ENCODE data around the gene QRSL1.
"Not testable (repeated sequence)": the region's sequence is repeated elsewhere in the genome, so short reads cannot be mapped to it uniquely, and the experiment has no call there.

Gene QRSL1

DNA sequence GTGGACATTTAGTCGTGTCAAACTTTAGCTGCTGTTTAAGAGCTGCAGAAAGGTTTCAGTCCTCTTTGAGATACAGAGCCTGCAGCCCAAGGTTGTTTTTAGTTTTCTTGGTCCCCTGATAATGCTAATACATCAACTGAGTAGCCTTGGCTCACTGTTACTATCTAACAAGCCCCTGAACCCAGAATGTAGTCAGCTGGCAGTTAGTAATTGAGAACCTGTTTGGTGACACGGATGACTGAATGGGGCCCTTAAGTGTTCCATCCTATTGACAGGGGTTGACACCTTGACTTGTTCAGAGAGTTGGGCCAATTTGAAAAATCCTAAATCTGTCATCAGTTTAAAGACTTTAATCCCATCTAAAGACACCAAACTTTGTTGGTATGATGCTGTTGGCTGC is 2.9 kb upstream of the QRSL1 start:
- DNase-seq = no peak

DNA sequence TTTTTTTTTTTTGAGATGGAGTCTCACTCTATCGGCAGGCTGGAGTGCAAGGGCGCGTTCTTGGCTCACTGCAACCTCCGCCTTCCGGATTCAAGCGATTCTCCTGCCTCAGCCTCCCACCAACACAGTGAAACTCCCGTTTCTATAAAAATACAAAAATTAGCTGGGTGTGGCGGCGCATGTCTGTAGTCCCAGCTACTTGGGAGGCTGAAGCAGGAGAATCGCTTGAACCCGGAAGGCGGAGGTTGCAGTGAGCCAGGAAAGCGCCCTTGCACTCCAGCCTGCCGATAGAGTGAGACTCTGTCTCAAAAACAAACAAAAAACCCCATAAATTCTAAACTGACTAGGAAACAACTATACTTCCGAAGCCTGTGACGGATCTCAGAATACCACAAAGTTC is 1.6 kb upstream of the QRSL1 start:
- DNase-seq = not testable (repeated sequence)

DNA sequence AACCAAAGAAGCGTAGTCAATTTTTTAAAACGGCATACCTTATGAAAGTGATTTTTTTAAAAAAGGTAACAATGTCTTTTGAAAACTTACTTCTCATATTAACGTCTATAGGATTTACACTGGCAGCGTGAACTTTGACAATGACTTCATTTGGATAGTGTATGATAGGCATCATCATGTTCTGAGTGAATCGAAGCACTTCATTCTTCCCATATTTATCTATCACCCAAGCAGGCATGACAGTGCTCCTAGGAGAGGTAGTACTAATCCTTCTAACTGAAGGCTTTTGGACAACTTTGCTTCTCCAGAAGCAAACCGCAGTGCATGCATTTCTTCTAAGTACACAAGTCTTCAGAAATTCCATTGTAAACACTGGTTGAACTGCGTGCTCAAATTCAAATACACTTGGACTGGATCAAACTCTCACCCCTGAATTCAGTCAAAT is 698 bp upstream of the QRSL1 start:
- peak; percentile 28 for DNase-seq

DNA sequence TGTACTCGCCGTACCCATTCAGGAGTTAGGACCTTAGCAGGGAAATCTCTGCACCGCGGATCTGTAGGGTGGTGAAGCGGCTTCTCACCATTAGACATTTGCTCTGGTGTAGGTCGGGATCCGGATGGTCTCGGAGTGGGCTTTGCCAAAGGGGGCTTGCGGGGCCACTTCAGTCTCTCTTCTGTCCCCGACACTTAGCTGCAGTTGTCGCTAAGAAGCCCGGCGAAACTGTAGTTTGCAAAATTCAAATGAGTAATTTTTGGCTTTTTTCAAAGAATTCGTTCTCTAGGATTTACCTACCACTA is 433 bp downstream of the QRSL1 start:
- DNase-seq = no peak

DNA sequence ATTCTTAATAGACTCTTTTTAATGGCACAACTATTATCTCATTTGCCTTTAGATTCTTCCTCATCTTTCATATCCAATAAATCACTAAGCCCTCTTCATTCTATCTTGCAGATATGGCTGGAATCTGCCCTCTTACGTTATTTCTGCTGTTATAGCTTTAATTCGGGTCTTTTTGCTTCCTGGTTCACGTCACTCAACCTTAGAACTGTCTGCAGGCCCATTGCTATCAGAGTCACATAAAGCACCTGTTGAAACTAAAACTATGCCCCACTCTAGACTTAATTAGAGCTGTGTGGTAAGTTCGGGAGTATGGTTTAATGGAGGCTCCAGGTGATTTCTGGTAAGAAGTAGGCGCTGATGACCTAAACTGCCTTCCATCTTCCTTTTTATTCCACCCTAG is 988 bp downstream of the QRSL1 start:
- DNase-seq = peak; percentile 28

DNA sequence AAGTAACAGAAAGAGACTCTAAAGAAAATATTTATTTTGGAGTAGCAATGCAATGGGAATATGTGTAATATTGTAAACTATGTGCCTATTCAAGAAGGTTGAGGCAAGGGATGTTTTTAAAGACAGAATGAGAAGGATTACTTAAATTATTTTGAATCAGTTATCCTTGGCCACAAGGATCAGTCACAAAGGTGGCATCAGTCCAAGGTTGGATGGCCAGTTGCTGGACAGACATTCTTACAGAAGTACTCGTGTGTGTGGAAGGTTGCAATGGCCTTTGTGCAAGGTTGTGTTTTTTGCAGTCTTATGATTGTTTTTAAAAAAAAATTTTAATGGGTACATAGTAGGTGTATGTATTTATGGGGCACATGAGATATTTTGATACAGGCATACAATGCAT is 2.0 kb downstream of the QRSL1 start:
- no peak for DNase-seq

DNA sequence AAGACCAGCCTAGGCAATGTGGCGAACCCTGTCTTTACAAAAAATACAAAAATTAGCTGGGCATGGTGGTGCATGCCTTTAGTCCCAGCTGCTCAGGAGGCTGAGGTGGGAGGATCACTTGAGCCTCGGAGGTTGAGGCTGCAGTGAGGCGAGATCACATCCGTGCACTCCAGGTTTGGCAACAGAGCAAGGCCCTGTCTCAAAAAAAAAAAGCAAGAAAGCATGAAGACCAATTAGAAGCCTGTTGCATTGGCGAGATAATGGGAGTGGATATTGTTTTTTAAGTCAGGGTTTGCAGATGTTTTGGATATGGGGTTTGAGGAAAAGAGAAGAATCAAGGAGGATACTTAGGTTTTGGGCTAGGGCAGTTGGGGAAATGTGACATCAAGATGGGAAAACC is 5.2 kb downstream of the QRSL1 start:
- no peak for DNase-seq

DNA sequence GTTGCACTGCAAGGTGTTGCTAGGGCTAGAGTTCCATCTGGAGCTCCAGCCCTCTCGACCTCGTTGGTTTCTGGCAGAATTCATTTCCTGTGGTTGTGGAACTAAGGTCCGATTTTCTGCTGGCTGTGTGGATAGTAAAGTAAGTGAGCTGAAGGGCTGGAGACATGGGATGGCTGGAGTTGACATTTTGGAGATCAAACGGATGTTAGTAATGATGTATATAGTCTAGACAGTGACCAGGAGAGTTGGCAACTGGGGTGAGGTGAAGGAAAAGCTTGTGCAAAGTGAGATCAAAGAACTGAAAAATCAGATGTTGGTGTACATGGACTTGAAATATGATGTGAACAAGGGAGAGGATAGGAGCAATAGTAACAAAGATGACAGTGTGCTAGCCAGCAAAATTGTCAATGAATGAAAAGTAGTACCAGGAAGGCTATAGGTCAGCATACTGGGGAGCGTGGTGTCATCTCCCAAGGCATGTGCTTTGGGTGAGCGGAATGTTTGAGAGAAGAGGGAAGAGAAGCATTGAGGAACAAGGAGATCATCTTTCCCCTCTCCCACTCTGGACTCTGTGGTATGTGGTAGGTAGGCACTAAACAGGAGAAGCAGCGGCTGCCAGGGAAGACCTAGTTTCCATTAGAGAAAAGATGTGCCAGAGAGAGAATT is 7.8 kb downstream of the QRSL1 start:
- no peak for DNase-seq

DNA sequence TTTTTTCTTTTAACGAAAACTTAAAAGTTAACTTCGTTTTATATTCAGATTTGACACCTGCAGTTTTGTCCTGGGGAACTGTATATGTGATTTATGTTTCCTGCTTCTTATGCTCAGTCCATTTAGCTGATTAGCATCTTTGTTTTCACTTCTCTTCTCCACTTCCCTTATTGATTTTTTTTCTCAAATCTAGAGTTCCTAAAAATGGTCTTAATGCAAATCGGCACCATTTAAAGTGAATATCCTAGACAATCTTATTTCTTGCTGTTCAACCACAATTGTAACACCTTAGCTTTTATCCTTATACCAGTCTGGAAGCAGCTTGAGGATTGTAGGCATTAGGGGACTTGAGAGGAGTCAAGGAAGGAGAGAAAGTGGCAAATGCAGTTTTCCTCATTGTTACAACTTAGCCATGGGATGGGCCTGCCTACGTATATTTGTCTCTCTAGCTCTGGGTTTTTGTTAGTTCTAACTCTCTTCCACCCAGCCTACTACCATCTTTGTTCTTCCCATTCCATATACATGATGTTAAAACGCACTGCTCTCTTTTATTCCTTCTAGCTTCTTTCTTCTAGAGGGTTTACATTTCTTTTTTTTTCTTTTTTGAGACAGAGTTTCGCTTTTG is 8.5 kb downstream of the QRSL1 start:
- DNase-seq = peak; percentile 41

DNA sequence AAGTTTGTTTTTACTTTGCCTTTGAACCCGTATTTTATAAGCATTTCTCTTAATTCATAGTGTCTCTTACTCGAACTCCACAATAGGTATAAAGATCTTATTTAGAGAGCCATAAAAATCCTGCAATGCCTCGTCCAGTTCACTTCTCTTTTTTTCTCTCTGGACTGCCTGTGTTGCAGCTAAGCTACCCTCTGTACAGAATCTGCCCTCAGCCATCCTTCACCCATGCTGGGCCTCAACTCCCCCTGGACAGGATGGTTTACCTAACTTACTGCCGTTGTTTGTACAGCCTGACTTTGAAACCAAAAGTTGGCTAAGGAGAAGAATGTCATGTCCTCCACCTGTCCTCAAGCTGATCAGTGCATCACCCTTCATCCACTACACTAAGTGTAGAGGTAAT is 10.4 kb downstream of the QRSL1 start:
- no peak for DNase-seq

DNA sequence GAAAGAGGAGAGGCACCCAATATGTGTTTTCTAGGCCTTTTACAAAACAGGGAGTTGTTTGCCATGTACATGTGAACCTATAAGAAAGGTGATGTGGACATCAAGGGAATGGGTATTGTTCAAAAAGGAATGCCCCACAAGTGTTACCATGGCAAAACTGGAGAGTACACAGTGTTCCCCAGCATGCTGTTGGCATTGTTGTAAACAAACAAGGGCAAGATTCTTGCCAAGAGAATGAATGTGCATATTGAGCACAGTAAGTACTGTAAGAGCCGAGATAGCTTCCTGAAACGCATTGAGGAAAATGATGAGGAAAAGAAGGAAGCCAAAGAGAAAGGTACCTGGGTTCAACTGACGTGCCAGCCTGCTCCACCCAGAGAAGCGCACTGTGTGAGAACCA is 13.1 kb downstream of the QRSL1 start:
- DNase-seq = no peak

DNA sequence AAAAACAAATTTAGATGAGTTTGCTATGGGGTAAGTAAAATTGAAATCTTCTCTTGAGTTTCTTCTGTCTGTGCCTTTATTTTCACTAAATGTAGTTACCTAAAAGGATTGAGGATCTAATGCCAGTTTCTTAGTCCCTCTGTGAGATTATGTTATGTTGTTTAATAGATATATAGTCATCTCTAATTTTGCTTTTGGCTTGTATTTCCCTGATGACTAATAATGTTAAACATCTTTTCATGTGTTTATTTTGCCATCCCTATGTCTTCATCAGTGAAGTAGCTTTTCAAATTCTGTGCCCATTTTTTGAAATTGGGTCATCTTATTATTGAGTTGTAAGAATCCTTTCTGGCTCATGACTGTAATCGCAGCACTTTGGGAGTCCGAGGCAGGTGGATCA is 13.7 kb downstream of the QRSL1 start:
- DNase-seq = no peak

DNA sequence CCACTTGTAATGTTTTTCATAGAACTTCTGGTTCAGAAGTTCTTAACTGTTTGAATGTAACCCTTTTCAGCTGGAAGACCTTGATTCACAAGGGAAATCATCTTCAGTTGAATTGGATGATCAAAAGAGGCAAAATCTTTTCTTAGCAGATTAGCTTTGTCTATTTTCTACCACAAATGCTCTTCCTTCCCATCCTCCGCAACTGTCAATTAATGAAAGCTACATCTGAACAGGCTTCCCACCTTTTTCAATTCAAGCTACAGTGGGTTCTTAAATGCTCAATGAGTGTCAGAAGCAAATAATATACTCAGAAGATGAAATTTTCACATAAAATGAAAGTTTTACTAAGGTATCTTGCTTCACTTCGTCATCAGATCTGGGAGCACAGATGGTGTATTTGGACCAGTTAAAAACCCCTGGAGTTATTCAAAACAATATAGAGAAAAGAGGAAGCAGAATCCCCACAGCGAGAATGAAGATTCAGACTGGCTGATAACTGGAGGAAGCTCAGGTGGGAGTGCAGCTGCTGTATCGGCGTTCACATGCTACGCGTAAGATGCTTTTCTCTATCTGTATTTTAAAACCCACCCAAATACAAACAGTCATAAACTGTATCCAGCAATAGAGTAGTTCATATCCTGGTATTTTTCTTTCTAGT is 19.4 kb downstream of the QRSL1 start:
- DNase-seq = peak; percentile 25

DNA sequence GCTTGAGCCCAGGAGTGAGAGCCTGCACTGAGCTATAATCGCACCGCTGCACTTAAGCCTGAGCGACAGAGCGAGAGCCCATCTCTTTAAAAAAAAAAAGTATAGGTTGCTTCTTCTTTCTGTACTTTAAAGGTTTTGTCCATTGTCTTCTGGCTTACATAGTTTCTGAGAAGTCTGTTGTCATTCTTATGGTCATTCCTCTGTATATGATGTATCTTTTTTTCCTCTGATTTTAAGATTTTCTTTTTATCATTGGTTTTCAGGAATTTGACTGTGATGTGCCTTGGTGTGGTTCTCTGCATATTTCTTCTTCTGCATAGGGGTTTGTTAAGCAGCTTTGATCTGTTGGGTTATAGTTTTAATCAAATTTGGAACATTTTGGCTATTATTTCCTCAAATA is 29.1 kb downstream of the QRSL1 start:
- peak; percentile 29 for DNase-seq

DNA sequence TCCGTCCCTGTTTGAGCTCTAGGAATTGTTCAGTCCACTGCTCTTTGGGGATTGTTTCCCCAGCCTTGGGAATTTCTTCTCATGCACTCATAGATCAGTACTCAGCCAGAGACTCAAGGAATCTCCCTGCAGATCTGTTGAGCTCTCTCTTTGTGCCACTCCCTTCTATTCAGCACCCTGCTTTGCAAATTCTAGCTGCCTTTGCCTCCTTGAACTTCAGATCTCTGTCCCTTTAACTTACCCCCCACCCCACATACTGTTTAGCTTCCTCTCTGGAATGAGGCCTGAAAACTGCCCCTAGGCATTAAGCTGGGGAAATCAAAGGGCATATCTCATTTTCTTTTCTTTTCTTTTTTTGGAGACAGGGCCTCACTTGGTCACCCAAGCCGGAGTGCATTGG is 30.5 kb downstream of the QRSL1 start:
- no peak for DNase-seq

DNA sequence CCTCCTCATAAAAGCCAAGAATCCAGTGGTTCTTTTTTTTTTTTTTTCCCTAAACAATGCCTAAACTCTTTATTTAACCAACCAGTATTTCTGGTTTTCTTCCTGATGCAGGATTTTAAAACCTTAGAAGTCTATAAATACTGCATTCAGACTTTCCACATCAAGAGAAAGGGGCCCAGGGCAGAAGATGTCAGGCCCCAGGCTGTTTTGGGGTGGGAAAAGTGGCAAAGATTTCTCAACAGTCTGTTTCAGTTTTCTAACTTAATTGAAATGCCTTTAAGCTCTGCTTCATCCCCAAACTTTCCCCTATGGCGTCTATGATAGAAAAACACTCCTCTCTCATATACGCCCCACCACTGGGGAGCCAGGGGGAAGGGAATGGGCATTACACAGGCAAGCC is 33.1 kb downstream of the QRSL1 start:
- DNase-seq = no peak

DNA sequence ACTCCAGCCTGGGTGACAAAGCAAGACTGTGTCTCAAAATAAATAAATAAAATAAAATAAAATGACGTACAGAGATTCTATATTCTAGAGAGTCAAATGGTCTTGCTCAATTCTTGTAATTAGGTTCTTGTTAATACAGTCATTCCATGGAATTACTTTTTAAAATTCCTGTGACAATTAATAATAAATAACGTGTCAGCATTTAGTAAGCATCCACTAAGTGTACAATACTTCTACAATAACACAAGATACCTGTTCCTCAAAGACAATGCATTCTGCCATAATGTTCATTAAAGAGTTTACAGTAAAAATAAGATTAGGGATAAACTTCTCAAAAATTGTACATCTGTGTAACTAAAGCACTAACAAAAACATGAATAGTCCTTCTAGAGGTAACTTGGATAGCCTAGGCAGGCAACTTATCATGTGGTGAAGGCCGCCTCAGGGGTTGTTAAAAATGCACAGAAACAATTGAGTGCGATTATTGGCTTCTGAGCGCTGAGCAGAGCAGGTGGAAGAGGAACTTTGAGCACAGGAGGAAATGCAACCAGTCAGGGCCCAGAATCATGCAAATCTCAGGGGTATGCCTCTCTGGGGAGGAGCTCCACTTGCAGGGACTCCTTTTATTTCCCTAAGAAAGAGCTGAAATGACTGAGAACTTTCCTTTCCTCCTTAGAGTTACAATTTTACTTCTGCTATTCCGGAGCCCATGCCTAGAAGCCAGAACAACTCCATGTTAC is 37.1 kb downstream of the QRSL1 start:
- DNase-seq = peak; percentile 8

DNA sequence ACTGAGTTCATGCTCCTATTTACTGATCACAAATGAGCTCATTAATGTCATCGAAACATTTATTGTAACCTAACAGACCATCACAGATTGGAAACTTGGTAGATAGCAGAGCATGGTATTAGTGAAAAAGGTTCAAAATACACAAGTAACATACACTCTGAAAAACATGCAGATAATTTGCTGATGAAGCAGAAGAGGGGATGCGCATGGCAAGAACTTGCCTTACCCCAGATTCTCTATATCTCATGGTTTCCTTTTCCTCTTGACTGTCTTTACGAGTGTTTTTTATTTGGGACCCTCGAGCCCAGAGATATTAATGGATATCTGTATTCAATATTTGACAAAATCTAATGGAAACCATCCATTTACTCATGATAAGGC is 37.6 kb downstream of the QRSL1 start:
- DNase-seq = no peak

DNA sequence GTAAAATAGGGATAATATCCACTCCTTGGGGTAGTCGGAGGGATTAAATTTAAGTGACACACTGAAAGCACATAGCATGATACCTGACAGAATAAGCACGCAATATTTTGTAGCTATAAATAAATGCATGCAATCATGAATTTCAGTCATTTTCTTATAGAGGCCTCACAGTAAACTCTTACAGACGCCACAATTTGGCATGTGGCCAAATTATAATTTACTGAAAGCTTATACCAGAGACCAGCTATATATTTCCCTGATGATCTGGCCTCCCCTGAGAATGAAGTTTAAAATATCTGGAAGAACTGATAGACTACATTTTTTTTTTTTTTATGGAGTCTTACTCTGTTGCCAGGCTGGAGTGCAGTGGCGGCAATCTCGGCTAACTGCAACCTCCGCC is 40.9 kb downstream of the QRSL1 start:
- peak; percentile 6 for DNase-seq

DNA sequence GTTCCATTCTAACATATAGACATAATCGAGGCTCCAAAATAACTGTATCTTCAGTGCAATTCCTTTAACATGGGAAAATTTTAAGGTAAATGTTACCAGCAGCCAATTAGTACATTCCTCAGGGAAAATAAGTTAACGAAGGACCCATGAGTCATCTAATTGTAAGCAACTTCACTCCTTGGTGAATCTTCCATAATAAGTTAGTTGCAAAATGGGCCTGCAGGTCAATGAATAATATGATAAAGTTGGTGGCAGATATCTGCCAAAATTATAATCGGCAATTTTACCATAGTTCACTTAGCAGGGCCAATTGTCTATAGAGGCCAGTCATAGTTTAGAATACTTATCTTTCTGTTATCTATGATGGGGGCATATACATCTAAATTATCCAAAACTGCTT is 42.3 kb downstream of the QRSL1 start:
- no peak for DNase-seq

DNA sequence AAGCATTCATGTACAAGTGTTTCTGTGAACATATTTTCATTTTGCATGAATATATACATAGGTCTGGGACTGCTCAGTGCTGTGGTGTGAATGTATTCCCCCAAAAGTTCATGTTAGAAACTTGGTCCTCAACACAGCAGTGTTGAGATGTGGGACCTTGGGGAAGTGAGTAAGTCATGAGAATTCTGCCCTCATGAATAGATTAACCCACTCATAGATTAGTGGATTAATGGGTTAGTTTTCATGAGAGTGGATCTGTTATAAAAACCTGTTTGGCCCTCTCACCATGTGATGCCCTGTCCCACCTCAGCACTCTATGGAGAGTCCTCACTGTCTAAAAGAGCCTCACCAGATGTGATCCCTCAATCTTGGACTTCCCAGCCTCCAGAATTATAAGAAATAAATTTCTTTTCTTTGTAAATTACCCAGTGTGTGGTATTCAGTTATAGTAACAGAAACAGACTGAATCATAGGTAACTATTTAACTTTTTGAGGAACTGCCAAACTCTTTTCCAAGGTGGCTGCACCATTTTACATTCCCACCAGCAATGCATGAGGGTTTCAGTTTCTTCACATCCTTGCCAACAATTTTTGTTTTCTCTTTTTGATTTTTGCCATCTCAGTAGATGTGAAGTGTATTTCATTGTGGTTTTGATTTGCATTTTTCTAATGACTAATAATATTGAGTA is 45.3 kb downstream of the QRSL1 start:
- no peak for DNase-seq

DNA sequence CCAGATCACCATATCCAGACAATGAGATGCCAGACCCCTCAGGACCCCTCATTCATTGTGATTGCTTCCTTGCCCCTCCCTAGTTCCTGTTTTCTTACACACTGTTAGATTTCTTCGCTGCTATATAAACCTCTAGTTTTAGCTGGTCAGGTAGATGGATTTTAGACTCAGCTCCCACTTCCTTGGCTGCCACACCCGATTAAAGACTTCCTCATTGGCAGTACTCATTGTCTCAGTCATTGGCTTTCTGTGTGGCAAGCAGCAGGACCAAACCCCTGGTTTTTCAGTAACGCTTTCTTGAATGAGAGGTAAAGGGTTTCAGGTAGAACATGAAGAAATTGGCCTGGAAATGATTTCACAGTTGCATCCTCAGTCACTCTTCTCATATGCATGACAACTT is 47.9 kb downstream of the QRSL1 start:
- no peak for DNase-seq

DNA sequence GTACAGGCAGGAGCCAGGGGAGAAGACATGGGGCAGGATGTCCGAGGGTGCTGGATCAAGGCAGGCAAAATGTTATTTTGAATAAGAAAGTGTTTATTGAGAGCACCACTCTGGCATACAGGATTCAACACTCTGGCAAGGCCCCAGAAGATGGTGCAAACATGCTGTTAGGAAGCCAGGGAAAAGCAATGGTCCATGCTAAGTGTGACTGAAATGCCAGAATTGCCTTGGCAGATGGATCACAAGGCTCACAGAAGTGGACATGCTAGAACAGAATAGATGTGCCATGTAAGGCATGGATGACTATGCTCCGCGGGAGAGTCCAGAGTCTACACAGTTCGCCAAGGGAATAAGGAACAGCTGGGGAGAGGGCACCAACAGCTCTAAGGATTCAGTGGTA is 54.6 kb downstream of the QRSL1 start:
- no peak for DNase-seq

DNA sequence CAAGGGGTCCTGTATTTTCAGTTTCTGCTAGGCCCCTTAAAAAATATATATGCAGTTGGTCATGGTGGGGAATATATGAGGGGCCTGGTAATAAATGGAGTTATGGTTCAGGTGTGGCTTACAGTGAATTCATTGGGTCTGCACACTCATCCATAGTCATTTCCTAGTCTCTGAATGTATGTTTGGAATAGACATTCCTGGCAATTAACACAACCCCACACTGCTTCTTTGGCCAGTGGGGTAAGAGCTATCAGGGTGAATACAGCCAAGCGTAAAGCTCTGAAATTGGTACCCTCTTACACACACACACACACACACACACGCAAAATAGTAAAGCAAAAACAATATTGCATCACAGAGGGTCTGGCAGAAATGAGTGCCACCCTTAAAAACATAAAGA is 56.5 kb downstream of the QRSL1 start:
- DNase-seq = no peak
